ENCODE measurements around the gene HMGCR. TPM values are rescaled to one million over a fixed set of nuclear protein-coding genes. Genes with fewer than 3 reads are reported as not detected.

The HMGCR gene
- total RNA-seq, 1 experiment from 2014 or later, result 101 TPM

- Histone ChIP-seq H3K4me2 (ENCODE audit: low read length) (no peak overlapping the region), H4K20me1 (ENCODE audit: insufficient read depth) (no peaks in the 10 kb centered on the region), H3K9me3 (ENCODE audit: control insufficient read depth in 1 of 2, insufficient read depth in 1 of 2, low read depth in 1 of 2, low read length in 2 of 2) (no peaks in the 10 kb centered on the region), H3K36me3 (ENCODE audit: control insufficient read depth in 1 of 2, insufficient read depth in 2 of 2, low read length in 2 of 2) (no peaks in the 10 kb centered on the region), H3K9ac (ENCODE audit: low read length) (no peak overlapping the region), H3K27ac (ENCODE audit: low read depth, low read length) (no peak overlapping the region), H3K4me3 (replicated peaks in 1 of 2; ENCODE audit: low read depth in 1 of 2, low read length in 2 of 2) (no peak overlapping the region), H3K27me3 (ENCODE audit: insufficient read depth, low read length) (no peaks in the 10 kb centered on the region), H3K9me2 (ENCODE audit: insufficient read depth) (no peaks in the 10 kb centered on the region), H3K79me2 (ENCODE audit: insufficient read depth, low read length) (no peaks in the 10 kb centered on the region), H3K4me1 (ENCODE audit: control insufficient read depth in 1 of 2, insufficient read depth in 2 of 2, low read length in 2 of 2) (peaks cover 21 to 37% of the 10 kb centered on the region in 2 experiments), H2AFZ (ENCODE audit: low read depth, low read length, poor library complexity, severe bottlenecking) (peak overlapping the region; percentile 39)
- RAD21 ChIA-PET (ENCODE audit: low non-redundant PET in 1 of 2, low total read pairs in 2 of 2, uncharacterized antibody in 2 of 2, unreplicated experiment in 2 of 2), result no interaction called here
- no peak for DNase-seq (ENCODE audit: low read depth, low spot score)
- intact Hi-C loops (cut with micrococcal nuclease), result no loop called here
- POLR2A ChIA-PET, result no interaction called here
- BruUV-seq (replicated peaks), result no TSS peak
- CTCF ChIA-PET, result no interaction called here
- ATAC-seq, result no peak
- TF ChIP-seq EGR1 (IDR thresholded peaks at IDR 0.05; ENCODE audit: low read depth) (no peak), FOSL1 (IDR thresholded peaks at IDR 0.05; ENCODE audit: low read depth) (no peak)
- TF ChIP-seq, protein P1, sequence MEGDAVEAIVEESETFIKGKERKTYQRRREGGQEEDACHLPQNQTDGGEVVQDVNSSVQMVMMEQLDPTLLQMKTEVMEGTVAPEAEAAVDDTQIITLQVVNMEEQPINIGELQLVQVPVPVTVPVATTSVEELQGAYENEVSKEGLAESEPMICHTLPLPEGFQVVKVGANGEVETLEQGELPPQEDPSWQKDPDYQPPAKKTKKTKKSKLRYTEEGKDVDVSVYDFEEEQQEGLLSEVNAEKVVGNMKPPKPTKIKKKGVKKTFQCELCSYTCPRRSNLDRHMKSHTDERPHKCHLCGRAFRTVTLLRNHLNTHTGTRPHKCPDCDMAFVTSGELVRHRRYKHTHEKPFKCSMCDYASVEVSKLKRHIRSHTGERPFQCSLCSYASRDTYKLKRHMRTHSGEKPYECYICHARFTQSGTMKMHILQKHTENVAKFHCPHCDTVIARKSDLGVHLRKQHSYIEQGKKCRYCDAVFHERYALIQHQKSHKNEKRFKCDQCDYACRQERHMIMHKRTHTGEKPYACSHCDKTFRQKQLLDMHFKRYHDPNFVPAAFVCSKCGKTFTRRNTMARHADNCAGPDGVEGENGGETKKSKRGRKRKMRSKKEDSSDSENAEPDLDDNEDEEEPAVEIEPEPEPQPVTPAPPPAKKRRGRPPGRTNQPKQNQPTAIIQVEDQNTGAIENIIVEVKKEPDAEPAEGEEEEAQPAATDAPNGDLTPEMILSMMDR (IDR thresholded peaks at IDR 0.05 in 2 of 3, conservative IDR thresholded peaks at IDR 0.05 in 1 of 3; ENCODE audit: borderline replicate concordance in 1 of 3, insufficient read depth in 1 of 3, low read depth in 2 of 3, low read length in 2 of 3), result peak in 2 of 3 experiments; percentile 17 to 36; a peak in 3 of 6 replicates
These were observed 11.8 kb upstream of the HMGCR start for GRCh38 chr5:75325242-75325641.

- ChIA-PET CTCF (interaction anchor here (1.0 kb wide), 1 partner anchor 9 kb away, joined by 3 read pairs; no protein-coding TSS in a partner anchor), POLR2A (no interaction called here), RAD21 (ENCODE audit: low non-redundant PET in 1 of 2, low total read pairs in 2 of 2, uncharacterized antibody in 2 of 2, unreplicated experiment in 2 of 2) (no interaction called here)
- Histone ChIP-seq H3K36me3 (ENCODE audit: control insufficient read depth in 1 of 2, insufficient read depth in 2 of 2, low read length in 2 of 2) (no peaks in the 10 kb centered on the region), H3K9me3 (ENCODE audit: control insufficient read depth in 1 of 2, insufficient read depth in 1 of 2, low read depth in 1 of 2, low read length in 2 of 2) (no peaks in the 10 kb centered on the region), H3K9ac (ENCODE audit: low read length) (no peak overlapping the region), H3K4me2 (ENCODE audit: low read length) (no peak overlapping the region), H3K27ac (ENCODE audit: low read depth, low read length) (no peak overlapping the region), H3K79me2 (ENCODE audit: insufficient read depth, low read length) (no peaks in the 10 kb centered on the region), H3K27me3 (ENCODE audit: insufficient read depth, low read length) (no peaks in the 10 kb centered on the region), H3K9me2 (ENCODE audit: insufficient read depth) (no peaks in the 10 kb centered on the region), H4K20me1 (ENCODE audit: insufficient read depth) (no peaks in the 10 kb centered on the region), H2AFZ (ENCODE audit: low read depth, low read length, poor library complexity, severe bottlenecking) (no peak overlapping the region), H3K4me1 (ENCODE audit: control insufficient read depth in 1 of 2, insufficient read depth in 2 of 2, low read length in 2 of 2) (peaks cover 0 to 3% of the 10 kb centered on the region in 2 experiments; a peak in 2 of 4 replicates), H3K4me3 (replicated peaks in 1 of 2; ENCODE audit: low read depth in 1 of 2, low read length in 2 of 2) (no peak overlapping the region)
- no peak for ATAC-seq
- intact Hi-C loops (cut with micrococcal nuclease), result no loop called here
- BruUV-seq (replicated peaks), result no TSS peak
- DNase-seq (ENCODE audit: low read depth, low spot score), result no peak
- TF ChIP-seq, protein P1 (IDR thresholded peaks at IDR 0.05 in 2 of 3, conservative IDR thresholded peaks at IDR 0.05 in 1 of 3; ENCODE audit: borderline replicate concordance in 1 of 3, insufficient read depth in 1 of 3, low read depth in 2 of 3, low read length in 2 of 3), result no peak
- no peak for TF ChIP-seq CEBPB (IDR thresholded peaks at IDR 0.05; ENCODE audit: low read depth)
- no peak for TF ChIP-seq POLR2AphosphoS5 (IDR thresholded peaks at IDR 0.05; ENCODE audit: low read depth, low read length)
- TF ChIP-seq RAD21 (IDR thresholded peaks at IDR 0.05; ENCODE audit: low read depth), result no peak
- TF ChIP-seq FOSL1 (IDR thresholded peaks at IDR 0.05; ENCODE audit: low read depth), result no peak
- no peak for TF ChIP-seq EZH2 (IDR thresholded peaks at IDR 0.05)
- TF ChIP-seq, protein P2, sequence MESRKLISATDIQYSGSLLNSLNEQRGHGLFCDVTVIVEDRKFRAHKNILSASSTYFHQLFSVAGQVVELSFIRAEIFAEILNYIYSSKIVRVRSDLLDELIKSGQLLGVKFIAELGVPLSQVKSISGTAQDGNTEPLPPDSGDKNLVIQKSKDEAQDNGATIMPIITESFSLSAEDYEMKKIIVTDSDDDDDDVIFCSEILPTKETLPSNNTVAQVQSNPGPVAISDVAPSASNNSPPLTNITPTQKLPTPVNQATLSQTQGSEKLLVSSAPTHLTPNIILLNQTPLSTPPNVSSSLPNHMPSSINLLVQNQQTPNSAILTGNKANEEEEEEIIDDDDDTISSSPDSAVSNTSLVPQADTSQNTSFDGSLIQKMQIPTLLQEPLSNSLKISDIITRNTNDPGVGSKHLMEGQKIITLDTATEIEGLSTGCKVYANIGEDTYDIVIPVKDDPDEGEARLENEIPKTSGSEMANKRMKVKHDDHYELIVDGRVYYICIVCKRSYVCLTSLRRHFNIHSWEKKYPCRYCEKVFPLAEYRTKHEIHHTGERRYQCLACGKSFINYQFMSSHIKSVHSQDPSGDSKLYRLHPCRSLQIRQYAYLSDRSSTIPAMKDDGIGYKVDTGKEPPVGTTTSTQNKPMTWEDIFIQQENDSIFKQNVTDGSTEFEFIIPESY (IDR thresholded peaks at IDR 0.05; ENCODE audit: extremely low read depth, insufficient replicate concordance, low read length), result no peak
- no peak for TF ChIP-seq SP1 (IDR thresholded peaks at IDR 0.05; ENCODE audit: low read depth)
- TF ChIP-seq POLR2A (IDR thresholded peaks at IDR 0.05; ENCODE audit: borderline replicate concordance, extremely low read depth, insufficient read depth, insufficient read length), result no peak
These were observed 6.6 kb upstream of the HMGCR start for GRCh38 chr5:75330404-75330803.
